OCI-LY7 (cell line): ENCODE data around the gene PCK2.

ENCODE experiments used
- CTCF ChIP-seq: fragments of 200-600 bp; sonication (generic); conservative IDR thresholded peaks from 2 replicates; pipeline ENCODE4 v1.5.1; 2014; ENCODE audit warnings: mild to moderate bottlenecking, antibody characterized with exemption, low read length, moderate library complexity, mixed read lengths
- EZH2phosphoT487 ChIP-seq: fragments of 200-600 bp; sonication (generic); IDR thresholded peaks from 2 replicates; pipeline ENCODE4 v1.6.1; 2018; ENCODE audit warnings: low read depth, borderline replicate concordance, mild to moderate bottlenecking, mixed run types, antibody characterized with exemption, low read length, moderate library complexity, mixed read lengths

DNA sequence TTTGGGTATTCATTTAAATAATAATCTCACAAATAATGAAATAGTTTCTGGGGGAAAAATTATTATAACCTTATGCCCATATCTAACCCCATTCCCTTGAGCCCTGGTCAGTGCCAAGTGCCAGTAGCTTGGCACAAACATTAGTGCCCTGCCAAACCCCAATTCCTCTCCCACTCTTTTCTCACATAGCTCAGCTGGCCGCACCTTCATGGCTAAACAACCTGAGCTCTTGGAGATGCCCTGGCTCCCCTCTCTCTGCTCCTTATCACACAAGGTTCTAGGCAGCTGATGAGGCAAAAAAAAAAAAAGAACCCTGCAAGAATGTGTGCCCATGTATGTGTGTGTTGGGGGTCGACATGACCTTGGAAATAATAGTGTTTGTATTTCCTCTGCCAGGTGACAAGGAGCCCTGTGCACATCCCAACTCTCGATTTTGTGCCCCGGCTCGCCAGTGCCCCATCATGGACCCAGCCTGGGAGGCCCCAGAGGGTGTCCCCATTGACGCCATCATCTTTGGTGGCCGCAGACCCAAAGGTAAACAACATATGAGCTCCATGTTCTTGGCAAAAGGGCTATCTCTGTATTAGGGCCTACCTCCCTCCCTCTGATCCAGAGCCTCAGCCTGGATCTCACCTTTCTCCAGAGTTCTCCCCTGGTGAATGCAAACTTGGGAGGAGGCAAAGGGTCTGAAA, 8.4 kb downstream of the PCK2 start:
- TF ChIP-seq CTCF (no peak), EZH2phosphoT487 (no peak)
